Measurements from ENCODE around the gene TWF2.
"Not testable (repeated sequence)": the region's sequence is repeated elsewhere in the genome, so short reads cannot be mapped to it uniquely, and the experiment has no call there.

TWF2 gene

GRCh38 chr3:52272831-52273230, 33.9 kb upstream of the TWF2 start:
- TF ChIP-seq MYC (IDR thresholded peaks at IDR 0.05; ENCODE audit: low read depth, low read length), result no peak
- no peak for TF ChIP-seq POLR2A (IDR thresholded peaks at IDR 0.05; ENCODE audit: extremely low read depth, insufficient read length)
- no peak for TF ChIP-seq CTCF (IDR thresholded peaks at IDR 0.05; ENCODE audit: low read depth, low read length)
- TF ChIP-seq MAX (IDR thresholded peaks at IDR 0.05; ENCODE audit: low read depth, low read length), result no peak
- H3K4me3 ChIP-seq (ENCODE audit: low read depth, low read length), result peak overlapping the region; percentile 17

GRCh38 chr3:52272172-52272571, 33.2 kb upstream of the TWF2 start:
- not testable (repeated sequence) for DNase-seq (ENCODE audit: low read depth)

More at GRCh38 chr3:52272831-52273230, 33.9 kb upstream of the TWF2 start:
- DNase-seq (ENCODE audit: low read depth), result no peak

GRCh38 chr3:52270252-52270754, 31.3 kb upstream of the TWF2 start:
- no peak overlapping the region for H3K4me3 ChIP-seq (ENCODE audit: low read depth, low read length)
- TF ChIP-seq MYC (IDR thresholded peaks at IDR 0.05; ENCODE audit: low read depth, low read length), result no peak
- TF ChIP-seq MAX (IDR thresholded peaks at IDR 0.05; ENCODE audit: low read depth, low read length), result no peak
- no peak for TF ChIP-seq POLR2A (IDR thresholded peaks at IDR 0.05; ENCODE audit: extremely low read depth, insufficient read length)
- no peak for TF ChIP-seq CTCF (IDR thresholded peaks at IDR 0.05; ENCODE audit: low read depth, low read length)
- DNase-seq (ENCODE audit: low read depth), result no peak

More at GRCh38 chr3:52272172-52272571, 33.2 kb upstream of the TWF2 start:
- not testable (repeated sequence) for H3K4me3 ChIP-seq (ENCODE audit: low read depth, low read length)

- no peak for DNase-seq (ENCODE audit: low read depth)
- TF ChIP-seq POLR2A (IDR thresholded peaks at IDR 0.05; ENCODE audit: extremely low read depth, insufficient read length), result no peak
- TF ChIP-seq MAX (IDR thresholded peaks at IDR 0.05; ENCODE audit: low read depth, low read length), result no peak
- no peak for TF ChIP-seq MYC (IDR thresholded peaks at IDR 0.05; ENCODE audit: low read depth, low read length)
- no peak for TF ChIP-seq CTCF (IDR thresholded peaks at IDR 0.05; ENCODE audit: low read depth, low read length)
- no peak overlapping the region for H3K4me3 ChIP-seq (ENCODE audit: low read depth, low read length)
These were observed 30.8 kb upstream of the TWF2 start for GRCh38 chr3:52269776-52270175.

GRCh38 chr3:52268036-52268435, 29.1 kb upstream of the TWF2 start:
- TF ChIP-seq MYC (IDR thresholded peaks at IDR 0.05; ENCODE audit: low read depth, low read length) (no peak), POLR2A (IDR thresholded peaks at IDR 0.05; ENCODE audit: extremely low read depth, insufficient read length) (no peak), MAX (IDR thresholded peaks at IDR 0.05; ENCODE audit: low read depth, low read length) (no peak), CTCF (IDR thresholded peaks at IDR 0.05; ENCODE audit: low read depth, low read length) (no peak)
- DNase-seq (ENCODE audit: low read depth), result no peak
- H3K4me3 ChIP-seq (ENCODE audit: low read depth, low read length), result no peak overlapping the region

- H3K4me3 ChIP-seq (ENCODE audit: low read depth, low read length), result no peak overlapping the region
- DNase-seq (ENCODE audit: low read depth), result no peak
- no peak for TF ChIP-seq MYC (IDR thresholded peaks at IDR 0.05; ENCODE audit: low read depth, low read length)
- TF ChIP-seq MAX (IDR thresholded peaks at IDR 0.05; ENCODE audit: low read depth, low read length), result no peak
- no peak for TF ChIP-seq CTCF (IDR thresholded peaks at IDR 0.05; ENCODE audit: low read depth, low read length)
- TF ChIP-seq POLR2A (IDR thresholded peaks at IDR 0.05; ENCODE audit: extremely low read depth, insufficient read length), result no peak
These were observed 26.4 kb upstream of the TWF2 start for GRCh38 chr3:52265387-52265786.

Data from NB4 (cell line).